ENCODE measurements around the gene SMIM28.
"Not testable (repeated sequence)": the region's sequence is repeated elsewhere in the genome, so short reads cannot be mapped to it uniquely, and the experiment has no call there.

Gene SMIM28

DNA sequence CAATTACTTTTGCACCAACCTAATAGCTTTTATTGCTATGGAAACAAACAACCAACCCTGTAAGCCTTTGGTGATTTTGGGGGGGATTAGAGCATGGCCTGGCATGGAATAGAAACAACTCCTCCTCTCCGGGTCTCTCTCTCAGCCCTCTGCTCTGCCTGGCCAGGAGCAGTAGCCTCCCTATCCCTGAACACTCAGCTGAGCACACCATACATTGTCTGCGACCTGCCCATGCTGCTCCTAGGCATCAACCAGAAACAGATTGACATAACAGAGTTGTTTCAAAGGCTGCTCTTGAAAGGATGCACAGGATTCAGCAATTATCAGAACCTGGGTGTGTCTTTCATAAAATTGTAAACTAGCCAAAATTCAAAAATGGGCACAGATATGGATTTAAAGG, 29.8 kb upstream of the SMIM28 start:
- TF ChIP-seq, protein P1, sequence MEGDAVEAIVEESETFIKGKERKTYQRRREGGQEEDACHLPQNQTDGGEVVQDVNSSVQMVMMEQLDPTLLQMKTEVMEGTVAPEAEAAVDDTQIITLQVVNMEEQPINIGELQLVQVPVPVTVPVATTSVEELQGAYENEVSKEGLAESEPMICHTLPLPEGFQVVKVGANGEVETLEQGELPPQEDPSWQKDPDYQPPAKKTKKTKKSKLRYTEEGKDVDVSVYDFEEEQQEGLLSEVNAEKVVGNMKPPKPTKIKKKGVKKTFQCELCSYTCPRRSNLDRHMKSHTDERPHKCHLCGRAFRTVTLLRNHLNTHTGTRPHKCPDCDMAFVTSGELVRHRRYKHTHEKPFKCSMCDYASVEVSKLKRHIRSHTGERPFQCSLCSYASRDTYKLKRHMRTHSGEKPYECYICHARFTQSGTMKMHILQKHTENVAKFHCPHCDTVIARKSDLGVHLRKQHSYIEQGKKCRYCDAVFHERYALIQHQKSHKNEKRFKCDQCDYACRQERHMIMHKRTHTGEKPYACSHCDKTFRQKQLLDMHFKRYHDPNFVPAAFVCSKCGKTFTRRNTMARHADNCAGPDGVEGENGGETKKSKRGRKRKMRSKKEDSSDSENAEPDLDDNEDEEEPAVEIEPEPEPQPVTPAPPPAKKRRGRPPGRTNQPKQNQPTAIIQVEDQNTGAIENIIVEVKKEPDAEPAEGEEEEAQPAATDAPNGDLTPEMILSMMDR (IDR thresholded peaks at IDR 0.05; ENCODE audit: low read depth, low read length): no peak

DNA sequence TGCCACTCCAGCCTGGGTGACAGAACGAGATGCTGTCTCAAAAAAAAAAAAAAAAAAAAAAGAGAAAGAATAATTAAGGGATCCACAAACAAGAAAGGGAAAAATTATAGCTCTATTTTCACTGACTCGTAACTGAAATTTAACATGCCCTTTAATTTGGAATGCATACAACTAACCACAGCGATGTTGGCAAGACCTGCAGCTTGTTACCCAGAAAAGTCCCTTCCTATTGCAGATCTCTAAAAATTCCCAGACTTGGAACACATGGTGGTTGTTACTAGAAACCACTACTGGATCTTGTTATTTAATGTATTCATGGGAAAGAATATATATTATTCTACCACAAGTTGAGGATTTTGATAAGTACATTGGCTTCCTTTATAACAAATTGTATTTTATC, 27.8 kb upstream of the SMIM28 start:
- TF ChIP-seq, protein P1 (IDR thresholded peaks at IDR 0.05; ENCODE audit: low read depth, low read length): no peak
- peak; percentile 15 for DNase-seq (ENCODE audit: extremely low read depth, low read depth)

More for the DNA sequence above, 29.8 kb upstream of the SMIM28 start:
- DNase-seq (ENCODE audit: extremely low read depth, low read depth): no peak

DNA sequence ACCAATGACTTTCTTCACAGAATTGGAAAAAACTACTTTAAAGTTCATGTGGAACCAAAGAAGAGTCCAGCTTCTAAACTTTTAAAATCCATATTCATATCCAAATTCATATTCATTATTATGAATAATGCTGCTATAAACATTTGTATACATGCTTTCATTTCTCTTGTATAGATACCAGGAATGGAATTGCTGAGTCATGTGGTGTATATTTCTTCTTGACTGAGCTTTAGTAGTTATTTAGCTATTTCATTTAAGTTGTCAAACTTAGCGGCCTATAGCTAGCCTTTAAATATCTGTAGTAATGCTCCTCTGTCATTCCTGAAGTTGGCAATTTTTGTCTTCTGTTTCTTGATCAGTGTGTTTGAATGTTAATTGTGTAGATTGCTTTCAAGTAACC, 19.8 kb upstream of the SMIM28 start:
- DNase-seq (ENCODE audit: extremely low read depth, low read depth): no peak
- TF ChIP-seq, protein P1 (IDR thresholded peaks at IDR 0.05; ENCODE audit: low read depth, low read length): no peak

DNA sequence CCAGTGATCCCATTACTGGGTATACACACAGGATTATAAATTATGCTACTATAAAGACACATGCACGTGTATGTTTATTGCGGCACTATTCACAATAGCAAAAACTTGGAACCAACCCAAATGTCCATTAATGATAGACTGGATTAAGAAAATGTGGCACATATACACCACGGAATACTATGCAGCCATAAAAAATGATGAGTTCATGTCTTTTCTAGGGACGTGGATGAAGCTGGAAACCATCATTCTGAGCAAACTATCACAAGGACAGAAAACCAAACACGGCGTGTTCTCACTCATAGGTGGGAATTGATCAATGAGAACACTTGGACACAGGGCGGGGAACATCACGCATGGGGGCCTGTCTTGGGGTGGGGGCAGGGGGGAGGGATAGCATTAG, 9.0 kb upstream of the SMIM28 start:
- not testable (repeated sequence) for DNase-seq (ENCODE audit: extremely low read depth, low read depth)

DNA sequence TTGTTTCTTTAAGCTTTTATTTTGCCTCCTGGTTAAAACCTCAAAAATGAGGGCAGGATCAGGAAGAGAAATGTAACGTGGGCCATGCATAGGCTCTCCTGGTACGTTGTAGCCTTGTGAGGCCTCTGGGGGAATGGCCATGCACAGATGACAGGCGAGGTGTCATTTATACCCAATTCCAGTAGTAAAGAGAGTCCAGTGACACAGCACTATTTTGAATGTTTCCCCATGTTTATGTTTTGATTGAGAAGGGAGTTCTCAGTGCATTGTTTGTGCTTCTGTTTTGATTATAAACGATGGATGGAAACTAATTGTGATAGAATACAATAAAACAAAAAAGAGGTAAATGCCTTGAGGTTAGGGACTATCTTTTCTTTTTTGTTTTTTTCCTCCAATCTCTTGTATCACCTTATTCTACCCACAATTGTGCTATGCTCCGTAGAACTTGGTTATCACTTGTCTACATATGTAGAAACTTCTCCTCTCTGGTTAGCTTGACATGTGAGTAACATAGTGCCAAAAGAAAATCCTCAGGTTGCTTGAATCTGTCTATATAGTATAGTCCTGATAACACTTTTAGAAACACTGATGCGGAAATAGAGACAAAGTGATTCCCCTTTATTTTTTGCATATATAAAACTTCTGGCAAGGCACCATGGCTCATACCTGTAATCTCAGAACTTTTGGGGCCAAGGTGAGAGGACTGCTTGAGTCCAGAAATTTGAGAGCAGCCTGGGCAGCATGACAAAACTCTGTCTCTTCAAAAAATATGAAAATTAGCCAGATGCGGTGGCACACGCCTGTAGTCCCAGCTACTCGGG, 6.9 kb upstream of the SMIM28 start:
- no peak for DNase-seq (ENCODE audit: extremely low read depth, low read depth)
- TF ChIP-seq, protein P1 (IDR thresholded peaks at IDR 0.05; ENCODE audit: low read depth, low read length): no peak

DNA sequence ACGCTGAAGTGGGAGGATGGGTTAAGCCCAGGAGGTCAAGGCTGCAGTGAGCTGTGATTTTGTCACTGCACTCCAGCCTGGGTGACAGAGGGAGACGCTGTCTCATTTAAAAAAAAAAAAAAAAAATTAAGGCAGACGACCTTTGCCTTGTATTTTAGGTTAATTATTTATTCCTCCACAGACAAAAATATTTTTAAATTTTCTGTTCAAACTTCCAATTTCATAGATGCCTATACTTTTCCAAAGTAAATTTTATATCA, 6.3 kb upstream of the SMIM28 start:
- TF ChIP-seq, protein P1 (IDR thresholded peaks at IDR 0.05; ENCODE audit: low read depth, low read length): no peak
- no peak for DNase-seq (ENCODE audit: extremely low read depth, low read depth)

DNA sequence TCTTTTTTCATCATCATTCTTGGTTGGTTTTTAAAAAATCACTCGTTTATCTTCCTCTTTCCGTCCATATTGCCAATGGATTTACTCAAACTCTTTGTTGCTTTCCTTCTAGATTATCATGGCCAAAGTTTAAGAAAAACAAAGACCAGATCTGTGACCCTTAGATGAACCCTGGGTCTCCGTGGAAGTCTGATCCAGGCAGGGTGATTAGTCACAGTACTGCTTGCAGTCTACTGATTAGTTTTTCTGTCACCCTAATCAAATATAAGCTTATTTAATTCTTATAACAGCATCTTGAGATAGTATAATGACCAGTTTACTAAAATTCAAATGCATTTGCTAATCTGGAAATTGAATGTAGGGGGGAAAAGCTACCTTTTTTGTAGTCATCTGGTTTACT, 6.0 kb upstream of the SMIM28 start:
- DNase-seq (ENCODE audit: extremely low read depth, low read depth): no peak
- TF ChIP-seq, protein P1 (IDR thresholded peaks at IDR 0.05; ENCODE audit: low read depth, low read length): no peak

Data from AG09319 (cell line).